Activated CD4-positive, alpha-beta T cell treated with anti-CD3 and anti-CD28 coated beads for 48 hours (primary cell): ENCODE measurements around the gene COL20A1.

Experiments
- DNase-seq: peaks from one replicate; pipeline ENCODE4 v3.0.0-alpha.2; 2020

Gene COL20A1

GRCh38 chr20:63364801-63365585, 72.0 kb downstream of the COL20A1 start:
- no peak for DNase-seq

- DNase-seq = no peak
Measured at GRCh38 chr20:63365601-63366389, 72.8 kb downstream of the COL20A1 start.

- DNase-seq = no peak
Measured at GRCh38 chr20:63366390-63367365, 73.7 kb downstream of the COL20A1 start.

GRCh38 chr20:63367446-63368055, 74.6 kb downstream of the COL20A1 start:
- DNase-seq = no peak

- no peak for DNase-seq
Measured at GRCh38 chr20:63368151-63368550, 75.2 kb downstream of the COL20A1 start.

- no peak for DNase-seq
Measured at GRCh38 chr20:63369024-63369530, 76.1 kb downstream of the COL20A1 start.

GRCh38 chr20:63369724-63370617, 77.0 kb downstream of the COL20A1 start:
- no peak for DNase-seq

GRCh38 chr20:63370618-63371187, 77.7 kb downstream of the COL20A1 start:
- no peak for DNase-seq

GRCh38 chr20:63371291-63371865, 78.4 kb downstream of the COL20A1 start:
- DNase-seq = no peak

- DNase-seq = no peak
Measured at GRCh38 chr20:63372971-63373885, 80.2 kb downstream of the COL20A1 start.

GRCh38 chr20:63373996-63374395, 81.0 kb downstream of the COL20A1 start:
- no peak for DNase-seq

- no peak for DNase-seq
Measured at GRCh38 chr20:63374504-63374903, 81.5 kb downstream of the COL20A1 start.

- no peak for DNase-seq
Measured at GRCh38 chr20:63375438-63375837, 82.5 kb downstream of the COL20A1 start.

GRCh38 chr20:63376283-63377250, 83.6 kb downstream of the COL20A1 start:
- DNase-seq = no peak

- no peak for DNase-seq
Measured at GRCh38 chr20:63377256-63377941, 84.4 kb downstream of the COL20A1 start.

- no peak for DNase-seq
Measured at GRCh38 chr20:63377951-63378381, 85.0 kb downstream of the COL20A1 start.

GRCh38 chr20:63378626-63379025, 85.6 kb downstream of the COL20A1 start:
- DNase-seq = no peak
